SK-N-SH treated with all-trans-retinoic acid at 6 μM for 48 hours (cell line): ENCODE results near the gene ZAR1.

ENCODE experiments used
- ARNTL ChIP-seq: fragments of 450-650 bp; formaldehyde crosslinking; IDR thresholded peaks from 2 replicates; pipeline ENCODE4 v1.5.0; 2020; ENCODE audit warnings: low read depth, mild to moderate bottlenecking, moderate library complexity, borderline replicate concordance
- GLIS3 ChIP-seq: fragments of 250-450 bp; sonication (Bioruptor Pico); IDR thresholded peaks from 2 replicates; pipeline ENCODE4 v1.5.0; 2020; ENCODE audit warnings: mild to moderate bottlenecking, moderate library complexity
- OSR1 ChIP-seq: fragments of 250-450 bp; sonication (Bioruptor Pico); IDR thresholded peaks from 2 replicates; pipeline ENCODE4 v1.8.0; 2022; ENCODE audit warnings: moderate library complexity, mild to moderate bottlenecking, inconsistent platforms
- PPARA ChIP-seq: fragments of 250-450 bp; sonication (Bioruptor Pico); IDR thresholded peaks from 2 replicates; pipeline ENCODE4 v1.5.0; 2020; ENCODE audit warnings: mild to moderate bottlenecking, borderline replicate concordance
- RARB ChIP-seq: fragments of 250-450 bp; sonication (Bioruptor Pico); IDR thresholded peaks from 2 replicates; pipeline ENCODE4 v1.8.0; 2021; ENCODE audit warnings: mild to moderate bottlenecking, moderate library complexity
- ZC3H10 ChIP-seq: fragments of 250-450 bp; sonication (Bioruptor Pico); IDR thresholded peaks from 2 replicates; pipeline ENCODE4 v1.5.1; 2021; ENCODE audit warnings: mild to moderate bottlenecking, moderate library complexity
- ZNF565 ChIP-seq: fragments of 450-650 bp; formaldehyde crosslinking; conservative IDR thresholded peaks from 2 replicates; pipeline ENCODE4 v1.5.0; 2020; ENCODE audit warnings: low read depth, mild to moderate bottlenecking, moderate library complexity
- ZNF8 ChIP-seq: fragments of 450-650 bp; formaldehyde crosslinking; IDR thresholded peaks from 2 replicates; pipeline ENCODE4 v1.5.0; 2020; ENCODE audit warnings: mild to moderate bottlenecking, moderate library complexity
- TF ChIP-seq, protein P1 (sequence below): fragments of 250-450 bp; sonication (Bioruptor Pico); IDR thresholded peaks from 2 replicates; pipeline ENCODE4 v1.8.0; 2020; ENCODE audit warnings: mild to moderate bottlenecking, moderate library complexity, borderline replicate concordance
- TF ChIP-seq, protein P2 (sequence below): fragments of 250-450 bp; sonication (Bioruptor Pico); IDR thresholded peaks from 2 replicates; pipeline ENCODE4 v1.5.1; 2020; ENCODE audit warnings: low read depth, mild to moderate bottlenecking, moderate library complexity

DNA sequence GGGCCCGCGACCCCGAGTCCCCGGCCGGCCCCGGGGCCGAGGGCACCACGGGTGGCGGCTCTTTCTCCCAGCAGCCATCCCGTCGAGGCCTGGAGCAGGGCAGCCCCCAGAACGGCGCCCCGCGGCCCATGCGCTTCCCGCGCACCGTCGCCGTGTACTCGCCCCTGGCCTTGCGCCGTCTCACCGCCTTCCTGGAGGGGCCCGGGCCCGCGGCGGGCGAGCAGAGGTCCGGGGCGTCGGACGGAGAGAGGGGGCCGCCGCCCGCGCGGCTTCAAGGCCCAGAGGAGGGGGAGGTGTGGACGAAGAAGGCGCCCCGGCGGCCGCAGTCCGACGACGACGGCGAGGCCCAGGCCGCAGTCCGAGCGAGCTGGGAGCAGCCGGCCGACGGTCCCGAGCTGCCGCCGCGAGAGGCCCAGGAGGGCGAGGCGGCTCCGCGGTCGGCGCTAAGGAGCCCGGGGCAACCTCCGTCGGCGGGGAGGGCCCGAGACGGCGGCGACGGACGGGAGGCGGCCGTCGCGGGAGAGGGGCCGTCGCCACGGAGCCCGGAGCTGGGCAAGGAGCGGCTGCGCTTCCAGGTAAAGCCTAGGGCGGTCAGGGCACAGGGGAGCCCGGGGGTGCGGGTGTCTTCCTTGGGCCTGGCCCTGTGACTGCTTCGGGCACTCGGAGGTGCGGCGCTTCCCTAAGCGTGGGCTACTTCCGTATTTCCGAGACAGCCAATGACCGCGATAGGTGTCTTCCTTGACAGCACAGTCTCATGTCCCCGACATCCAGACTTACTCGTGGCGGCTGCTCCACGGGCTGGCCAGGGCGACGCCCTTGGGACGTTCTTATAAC lies 845 bp downstream of the ZAR1 start:
- no peak for TF ChIP-seq ZNF8 (CRISPR knock-in tag)
- TF ChIP-seq, protein P1, sequence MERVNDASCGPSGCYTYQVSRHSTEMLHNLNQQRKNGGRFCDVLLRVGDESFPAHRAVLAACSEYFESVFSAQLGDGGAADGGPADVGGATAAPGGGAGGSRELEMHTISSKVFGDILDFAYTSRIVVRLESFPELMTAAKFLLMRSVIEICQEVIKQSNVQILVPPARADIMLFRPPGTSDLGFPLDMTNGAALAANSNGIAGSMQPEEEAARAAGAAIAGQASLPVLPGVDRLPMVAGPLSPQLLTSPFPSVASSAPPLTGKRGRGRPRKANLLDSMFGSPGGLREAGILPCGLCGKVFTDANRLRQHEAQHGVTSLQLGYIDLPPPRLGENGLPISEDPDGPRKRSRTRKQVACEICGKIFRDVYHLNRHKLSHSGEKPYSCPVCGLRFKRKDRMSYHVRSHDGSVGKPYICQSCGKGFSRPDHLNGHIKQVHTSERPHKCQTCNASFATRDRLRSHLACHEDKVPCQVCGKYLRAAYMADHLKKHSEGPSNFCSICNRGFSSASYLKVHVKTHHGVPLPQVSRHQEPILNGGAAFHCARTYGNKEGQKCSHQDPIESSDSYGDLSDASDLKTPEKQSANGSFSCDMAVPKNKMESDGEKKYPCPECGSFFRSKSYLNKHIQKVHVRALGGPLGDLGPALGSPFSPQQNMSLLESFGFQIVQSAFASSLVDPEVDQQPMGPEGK (CRISPR knock-in tag) = no peak
- TF ChIP-seq, protein P2, sequence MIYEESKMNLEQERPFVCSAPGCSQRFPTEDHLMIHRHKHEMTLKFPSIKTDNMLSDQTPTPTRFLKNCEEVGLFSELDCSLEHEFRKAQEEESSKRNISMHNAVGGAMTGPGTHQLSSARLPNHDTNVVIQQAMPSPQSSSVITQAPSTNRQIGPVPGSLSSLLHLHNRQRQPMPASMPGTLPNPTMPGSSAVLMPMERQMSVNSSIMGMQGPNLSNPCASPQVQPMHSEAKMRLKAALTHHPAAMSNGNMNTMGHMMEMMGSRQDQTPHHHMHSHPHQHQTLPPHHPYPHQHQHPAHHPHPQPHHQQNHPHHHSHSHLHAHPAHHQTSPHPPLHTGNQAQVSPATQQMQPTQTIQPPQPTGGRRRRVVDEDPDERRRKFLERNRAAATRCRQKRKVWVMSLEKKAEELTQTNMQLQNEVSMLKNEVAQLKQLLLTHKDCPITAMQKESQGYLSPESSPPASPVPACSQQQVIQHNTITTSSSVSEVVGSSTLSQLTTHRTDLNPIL (CRISPR knock-in tag) = no peak
- TF ChIP-seq ZC3H10 (CRISPR knock-in tag) = no peak
- TF ChIP-seq GLIS3 (CRISPR knock-in tag) = no peak
- TF ChIP-seq PPARA (CRISPR knock-in tag) = no peak
- TF ChIP-seq ARNTL = no peak
- TF ChIP-seq ZNF565 (CRISPR knock-in tag) = no peak
- TF ChIP-seq OSR1 = no peak
- no peak for TF ChIP-seq RARB (CRISPR knock-in tag)
